ENCODE results near the gene UBE2G1.

GRCh38 chr17:4378626-4379025 lies 12.2 kb upstream of the UBE2G1 start:
- TF ChIP-seq CTCF (IDR thresholded peaks at IDR 0.05) (no peak), EZH2 (IDR thresholded peaks at IDR 0.05; ENCODE audit: borderline replicate concordance, insufficient read depth, low read depth, low read length, poor library complexity, severe bottlenecking) (no peak)
